Peyer's patch (tissue), 4 donors: Measurements from ENCODE around the gene CMC4.

Source experiments
- CTCF ChIP-seq, 6 experiments: fragments of 450-650 bp in 4 of 6; fragments of 200-600 bp in 2 of 6; sonication (generic) in 1 of 6; IDR thresholded peaks; one replicate each; pipeline ENCODE4 v1.5.1; 2017 to 2019; ENCODE audit warnings: antibody characterized with exemption in 6 of 6, mild to moderate bottlenecking in 3 of 6, moderate library complexity in 1 of 6
- POLR2A ChIP-seq, 2 donors: fragments of 450-650 bp; IDR thresholded peaks; one replicate each; pipeline ENCODE4 v1.5.1; 2017; ENCODE audit warnings: antibody characterized with exemption in 2 of 2, mild to moderate bottlenecking in 2 of 2, moderate library complexity in 2 of 2

DNA sequence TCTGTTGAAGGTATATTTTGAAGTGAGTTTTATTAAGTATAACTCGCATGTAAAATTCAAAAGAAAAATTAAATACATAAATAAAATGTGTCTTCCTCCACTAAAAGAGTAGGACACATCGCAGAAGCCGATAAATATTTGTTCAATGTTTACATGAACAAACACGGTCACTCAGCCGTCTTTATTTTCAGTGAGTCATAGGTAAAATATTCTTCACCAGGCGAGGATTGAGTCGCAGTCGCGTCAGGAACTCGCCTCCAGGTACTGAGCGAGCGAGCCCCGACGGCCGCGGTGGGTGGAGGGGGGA lies 44.6 kb downstream of the CMC4 start:
- TF ChIP-seq CTCF (IDR thresholded peaks at IDR 0.05) (no peak), POLR2A (IDR thresholded peaks at IDR 0.05) (no peak)
